Thyroid gland (tissue), 4 donors: ENCODE results near the gene TXLNA.

Experiments
- POLR2A ChIP-seq, 2 donors: fragments of 450-650 bp; IDR thresholded peaks; one replicate each; pipeline ENCODE4 v1.6.1; 2017; ENCODE audit warnings: antibody characterized with exemption in 2 of 2, mild to moderate bottlenecking in 2 of 2, moderate library complexity in 1 of 2
- TF ChIP-seq, protein P1 (sequence below), 6 experiments: fragments of 200-600 bp in 3 of 6; fragments of 450-650 bp in 3 of 6; sonication (generic) in 3 of 6; IDR thresholded peaks; one replicate each; pipeline ENCODE4 v1.5.1; 2016 to 2019; ENCODE audit warnings: antibody characterized with exemption in 6 of 6, mild to moderate bottlenecking in 2 of 6, inconsistent platforms in 1 of 6, moderate library complexity in 1 of 6

GRCh38 chr1:32181563-32181962 lies 2.1 kb downstream of the TXLNA start:
- TF ChIP-seq, protein P1, sequence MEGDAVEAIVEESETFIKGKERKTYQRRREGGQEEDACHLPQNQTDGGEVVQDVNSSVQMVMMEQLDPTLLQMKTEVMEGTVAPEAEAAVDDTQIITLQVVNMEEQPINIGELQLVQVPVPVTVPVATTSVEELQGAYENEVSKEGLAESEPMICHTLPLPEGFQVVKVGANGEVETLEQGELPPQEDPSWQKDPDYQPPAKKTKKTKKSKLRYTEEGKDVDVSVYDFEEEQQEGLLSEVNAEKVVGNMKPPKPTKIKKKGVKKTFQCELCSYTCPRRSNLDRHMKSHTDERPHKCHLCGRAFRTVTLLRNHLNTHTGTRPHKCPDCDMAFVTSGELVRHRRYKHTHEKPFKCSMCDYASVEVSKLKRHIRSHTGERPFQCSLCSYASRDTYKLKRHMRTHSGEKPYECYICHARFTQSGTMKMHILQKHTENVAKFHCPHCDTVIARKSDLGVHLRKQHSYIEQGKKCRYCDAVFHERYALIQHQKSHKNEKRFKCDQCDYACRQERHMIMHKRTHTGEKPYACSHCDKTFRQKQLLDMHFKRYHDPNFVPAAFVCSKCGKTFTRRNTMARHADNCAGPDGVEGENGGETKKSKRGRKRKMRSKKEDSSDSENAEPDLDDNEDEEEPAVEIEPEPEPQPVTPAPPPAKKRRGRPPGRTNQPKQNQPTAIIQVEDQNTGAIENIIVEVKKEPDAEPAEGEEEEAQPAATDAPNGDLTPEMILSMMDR (IDR thresholded peaks at IDR 0.05) = no peak
- no peak for TF ChIP-seq POLR2A (IDR thresholded peaks at IDR 0.05)
